Stimulated activated CD4-positive, alpha-beta T cell treated with anti-CD3 and anti-CD28 coated beads, Interleukin-15, amount 100 ng/mL, for 24 hours (primary cell): ENCODE results near the gene NUBP2.

Experiments used
- DNase-seq: peaks from one replicate; pipeline ENCODE4 v3.0.0-alpha.2; 2020

The NUBP2 gene

DNA sequence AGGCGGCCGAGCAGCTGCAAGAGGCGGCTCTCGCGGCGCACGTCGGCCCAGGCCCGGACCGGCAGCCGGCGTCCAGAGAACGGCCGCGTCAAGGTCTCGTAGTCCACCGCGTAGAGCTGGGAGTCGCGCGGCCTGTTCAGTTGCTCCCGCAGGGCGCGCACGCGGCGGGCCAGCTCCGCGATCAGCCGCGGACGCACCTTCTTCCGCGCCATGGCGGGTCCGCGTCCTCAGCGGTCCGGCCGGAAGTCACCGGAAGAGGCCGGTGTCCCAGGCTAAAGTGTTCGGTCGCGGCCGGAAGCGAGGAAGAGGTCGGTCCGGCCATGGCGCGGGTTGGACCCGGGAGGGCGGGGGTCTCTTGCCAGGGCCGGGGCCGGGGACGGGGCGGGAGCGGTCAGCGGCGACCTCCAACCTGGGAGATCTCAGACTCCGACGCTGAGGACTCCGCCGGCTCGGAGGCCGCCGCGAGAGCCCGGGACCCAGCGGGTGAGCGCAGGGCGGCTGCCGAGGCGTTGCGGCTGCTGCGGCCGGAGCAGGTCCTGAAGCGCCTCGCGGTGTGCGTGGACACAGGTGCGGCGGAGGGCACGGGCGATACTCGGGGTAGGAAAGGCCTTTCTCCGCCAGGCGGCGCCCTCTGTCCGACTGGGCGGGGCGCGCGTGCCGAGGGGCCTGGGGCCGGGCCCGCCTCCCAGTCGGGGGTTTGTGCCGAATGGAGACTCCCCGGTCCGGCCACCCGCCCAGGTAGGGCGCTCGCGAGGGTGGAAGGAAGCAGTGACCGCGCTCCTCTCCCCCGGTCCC is 9.7 kb upstream of the NUBP2 start, which contains the start of gene MRPS34:
MRPS34 (minus strand) TSS at position 227 of the 795 bp plus-strand sequence; CDS start at position 212, 15 bp downstream.
- peak; percentile 89 for DNase-seq

- no peak for DNase-seq
These were observed 8.9 kb upstream of the NUBP2 start for GRCh38 chr16:1773703-1774447.

- DNase-seq, result no peak
These were observed 8.3 kb upstream of the NUBP2 start for GRCh38 chr16:1774448-1774780.

DNA sequence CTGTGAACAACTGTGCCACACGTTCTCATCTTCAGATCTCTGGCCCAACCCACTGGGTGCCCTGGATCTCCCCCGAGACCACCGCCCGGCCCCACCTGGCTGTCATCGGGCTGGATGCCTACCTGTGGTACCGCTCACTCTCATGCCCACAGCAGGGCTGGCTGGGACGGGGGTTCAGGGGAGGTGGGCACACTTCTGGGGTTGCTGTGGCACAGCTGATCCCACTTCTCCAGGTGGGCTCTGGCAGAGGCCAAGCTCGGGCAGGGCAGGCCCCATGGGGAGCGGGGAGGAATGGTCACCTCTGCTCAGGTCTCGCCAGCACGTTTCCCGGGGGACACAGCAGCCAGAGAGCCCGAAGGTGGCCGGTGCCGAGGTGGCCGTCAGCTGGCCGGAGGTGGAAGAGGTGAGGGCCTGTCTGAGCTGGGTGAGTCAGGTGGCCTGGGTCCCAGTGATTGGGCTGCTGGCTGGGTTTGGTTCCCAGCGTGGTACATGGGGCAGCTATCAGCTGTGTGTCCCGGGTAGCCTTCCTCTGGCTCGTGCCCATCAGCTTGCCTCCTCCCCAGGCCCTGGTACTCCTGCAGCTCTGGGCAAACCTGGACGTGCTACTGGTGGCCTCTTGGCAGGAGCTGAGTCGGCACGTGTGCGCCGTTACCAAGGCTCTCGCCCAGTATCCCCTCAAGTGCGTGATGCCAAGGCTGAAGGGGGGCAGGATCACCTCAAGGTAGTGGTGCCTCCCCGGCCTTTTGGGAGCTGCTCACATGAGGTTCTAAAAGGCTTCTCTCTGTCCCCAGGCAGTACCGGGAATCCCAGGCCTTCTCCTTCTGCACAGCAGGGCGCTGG is 7.5 kb upstream of the NUBP2 start:
- no peak for DNase-seq

DNA sequence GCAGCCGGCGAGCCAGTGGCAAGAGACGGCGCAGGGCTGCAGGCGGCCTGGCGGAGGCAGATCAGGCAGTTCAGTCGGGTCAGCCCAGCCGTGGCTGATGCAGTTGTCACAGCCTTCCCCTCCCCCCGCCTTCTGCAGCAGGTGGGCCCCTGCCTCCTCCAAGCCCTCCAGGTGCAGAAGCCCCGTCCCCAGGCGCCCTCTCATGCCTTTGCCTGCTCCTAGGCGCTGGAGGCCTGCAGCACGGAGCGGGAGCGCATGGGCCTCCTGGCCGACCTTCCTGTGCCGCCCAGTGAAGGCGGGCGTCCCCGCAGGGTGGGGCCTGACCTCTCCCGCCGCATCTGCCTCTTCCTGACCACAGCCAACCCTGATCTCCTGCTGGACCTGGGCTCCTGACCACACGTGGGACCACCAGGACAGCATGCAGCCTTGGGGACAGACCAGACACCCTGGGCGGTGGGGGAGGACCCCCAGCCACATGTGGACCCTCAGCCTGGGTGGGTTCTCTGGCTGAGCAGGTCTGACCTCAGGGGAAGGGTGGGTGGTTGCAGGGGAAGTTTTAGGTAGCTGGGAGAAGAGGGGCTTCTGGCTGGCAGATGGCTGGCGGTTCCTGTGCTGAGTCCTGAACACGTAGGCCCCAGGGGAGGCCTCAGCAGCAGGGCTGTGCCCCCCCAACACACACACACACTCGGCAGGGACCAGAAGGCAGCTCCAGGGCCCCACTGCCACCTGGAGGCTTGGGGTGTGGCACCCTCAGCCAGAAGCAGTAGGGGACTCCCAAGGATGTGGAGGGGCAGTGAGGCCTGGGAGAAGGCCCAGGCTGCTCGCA is 6.7 kb upstream of the NUBP2 start:
- DNase-seq, result no peak

GRCh38 chr16:1776672-1776955 is 6.1 kb upstream of the NUBP2 start:
- no peak for DNase-seq

- no peak for DNase-seq
These were observed 5.8 kb upstream of the NUBP2 start for GRCh38 chr16:1776991-1777374.

GRCh38 chr16:1777375-1778199 is 5.2 kb upstream of the NUBP2 start:
- DNase-seq, result no peak

DNA sequence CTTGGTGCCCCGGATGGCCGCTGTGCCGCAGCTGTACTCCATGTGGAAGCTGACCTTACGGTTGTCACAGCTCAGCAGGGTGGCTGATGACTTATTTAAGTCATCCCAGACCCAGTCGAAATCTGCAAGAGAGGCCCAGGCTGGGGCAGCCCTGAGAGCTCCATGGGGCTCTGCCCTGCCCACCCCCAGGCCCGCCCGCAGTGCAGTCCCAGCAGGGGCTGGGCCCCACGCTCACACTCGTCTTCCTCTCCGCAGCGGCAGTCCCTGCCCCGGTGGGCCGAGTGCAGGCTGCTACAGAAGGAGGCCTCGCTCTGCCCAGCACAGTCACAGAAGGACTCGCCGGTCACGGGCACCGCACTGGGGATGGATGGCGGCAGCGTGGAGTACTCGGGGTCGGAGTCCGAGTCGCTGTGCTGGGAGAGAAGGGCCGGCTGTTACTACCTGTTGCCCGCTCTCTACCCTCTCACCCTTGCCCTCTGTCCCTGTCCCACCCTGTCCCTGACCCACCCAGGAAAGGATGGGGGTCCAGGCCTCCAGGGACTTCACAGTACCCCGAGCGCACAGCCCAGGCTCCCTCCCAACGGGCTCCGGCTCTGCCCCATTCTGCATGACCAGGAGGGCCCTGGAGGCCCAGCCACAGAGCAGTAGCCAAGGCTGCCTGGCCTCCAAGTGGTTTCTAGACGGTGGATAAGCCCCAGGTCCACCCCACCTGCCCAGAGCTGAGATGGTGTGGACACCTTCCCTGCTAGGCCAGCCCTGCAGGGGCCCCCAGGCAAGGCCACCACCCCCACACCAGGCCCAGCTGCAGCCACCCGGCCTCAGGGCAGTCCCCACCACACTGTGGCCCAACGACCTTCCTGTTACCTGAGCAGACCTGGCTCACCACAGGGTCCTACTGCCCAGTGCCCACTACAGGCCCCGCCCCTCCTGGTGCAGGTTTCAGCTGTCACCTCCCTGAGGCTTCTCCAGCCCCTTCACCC is 4.3 kb upstream of the NUBP2 start:
- no peak for DNase-seq

DNA sequence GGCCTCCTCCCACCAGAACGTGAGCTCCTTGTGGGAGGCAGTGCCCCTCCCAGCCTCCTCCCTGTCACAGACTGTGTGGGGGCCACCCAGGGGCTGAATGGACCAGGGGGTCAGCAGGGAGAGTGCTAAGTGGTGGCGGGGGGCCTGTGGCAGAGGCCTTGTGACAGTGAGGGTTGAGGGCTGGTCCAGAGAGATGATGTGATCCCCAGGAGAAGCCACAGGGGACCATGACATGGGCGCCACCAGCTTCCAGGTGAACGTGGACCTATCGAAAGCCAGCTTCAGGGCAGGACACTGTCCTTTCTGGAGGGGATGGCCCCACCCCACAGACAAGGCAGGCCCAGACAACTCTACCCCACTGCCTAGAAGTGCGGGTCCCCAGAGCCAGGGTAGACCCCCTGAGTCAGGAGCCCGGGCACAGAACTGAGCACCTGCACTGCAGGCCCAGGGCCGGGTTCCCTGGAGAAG is 3.5 kb upstream of the NUBP2 start:
- no peak for DNase-seq

- DNase-seq, result no peak
These were observed 2.8 kb upstream of the NUBP2 start for GRCh38 chr16:1779741-1780676.

DNA sequence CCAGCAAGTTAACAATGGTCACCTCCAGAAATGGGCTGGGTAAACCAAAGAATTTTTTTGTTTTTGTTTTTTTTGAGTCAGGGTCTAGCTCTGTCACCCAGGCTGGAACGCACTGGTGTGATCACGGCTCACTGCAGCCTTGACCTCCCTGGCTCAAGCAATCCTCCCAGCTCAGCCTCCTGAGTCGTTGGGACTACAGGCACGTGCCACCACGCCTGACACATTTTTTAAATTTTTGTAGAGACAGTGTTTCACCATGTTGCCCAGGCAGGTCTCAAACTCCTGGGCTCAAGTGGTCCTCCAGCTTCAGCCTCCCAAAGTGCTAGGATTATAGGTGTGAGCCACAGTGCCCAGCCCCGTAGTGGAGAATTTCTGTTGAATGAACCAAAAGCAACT is 2.1 kb upstream of the NUBP2 start:
- DNase-seq, result no peak

DNA sequence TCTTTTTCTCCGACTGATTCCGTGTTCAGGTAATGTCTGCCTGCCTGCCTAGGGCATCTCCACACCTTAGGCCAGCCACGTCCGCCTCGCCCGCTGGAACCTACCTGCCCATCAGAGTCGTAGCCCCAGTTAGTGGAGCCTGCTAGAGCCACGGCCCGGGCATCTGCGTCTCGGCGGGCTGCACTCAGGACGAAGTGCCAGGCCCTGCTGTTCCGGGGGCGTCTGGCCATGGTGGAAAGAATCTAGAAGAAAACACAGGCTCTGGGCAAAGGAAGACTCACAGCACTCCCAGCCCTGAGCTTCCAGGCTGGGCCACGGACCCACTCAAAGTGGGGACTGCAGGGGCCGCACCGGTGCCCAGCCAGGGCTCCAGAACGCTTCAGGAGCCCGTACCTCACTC is 1.5 kb upstream of the NUBP2 start:
- no peak for DNase-seq

DNA sequence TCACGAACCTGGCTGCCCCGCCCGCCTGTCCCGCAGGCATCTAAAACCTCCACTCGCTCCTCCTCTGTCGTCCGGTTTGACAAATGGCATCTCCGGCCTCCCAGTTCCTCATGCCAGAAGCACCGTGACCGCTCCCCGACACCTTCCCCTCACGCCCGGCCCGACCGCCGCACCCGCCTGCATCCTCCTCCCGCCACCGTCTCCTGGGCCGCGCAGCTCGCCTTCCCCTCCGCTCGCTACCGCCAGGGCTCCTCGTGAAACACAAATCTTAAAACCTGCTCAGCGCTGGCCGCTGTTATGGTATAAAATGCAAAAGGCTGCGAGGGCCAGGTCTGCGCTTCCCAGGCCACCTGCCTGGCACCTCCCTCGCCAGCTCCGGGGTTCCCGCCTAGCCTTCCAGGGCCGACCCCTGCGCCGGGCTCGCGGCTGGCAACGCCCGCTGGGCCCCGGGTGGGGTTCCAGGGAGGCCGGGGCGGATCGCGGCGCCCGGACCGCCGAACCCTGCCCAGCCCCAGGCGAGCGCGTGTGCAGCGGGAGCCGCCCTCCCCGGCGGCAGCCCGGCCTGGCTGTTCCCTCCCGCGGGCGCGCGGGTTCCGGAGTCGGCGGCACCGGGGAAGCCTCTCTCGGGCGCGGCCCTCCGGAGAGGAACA is 877 bp upstream of the NUBP2 start:
- DNase-seq, result peak; percentile 42

DNA sequence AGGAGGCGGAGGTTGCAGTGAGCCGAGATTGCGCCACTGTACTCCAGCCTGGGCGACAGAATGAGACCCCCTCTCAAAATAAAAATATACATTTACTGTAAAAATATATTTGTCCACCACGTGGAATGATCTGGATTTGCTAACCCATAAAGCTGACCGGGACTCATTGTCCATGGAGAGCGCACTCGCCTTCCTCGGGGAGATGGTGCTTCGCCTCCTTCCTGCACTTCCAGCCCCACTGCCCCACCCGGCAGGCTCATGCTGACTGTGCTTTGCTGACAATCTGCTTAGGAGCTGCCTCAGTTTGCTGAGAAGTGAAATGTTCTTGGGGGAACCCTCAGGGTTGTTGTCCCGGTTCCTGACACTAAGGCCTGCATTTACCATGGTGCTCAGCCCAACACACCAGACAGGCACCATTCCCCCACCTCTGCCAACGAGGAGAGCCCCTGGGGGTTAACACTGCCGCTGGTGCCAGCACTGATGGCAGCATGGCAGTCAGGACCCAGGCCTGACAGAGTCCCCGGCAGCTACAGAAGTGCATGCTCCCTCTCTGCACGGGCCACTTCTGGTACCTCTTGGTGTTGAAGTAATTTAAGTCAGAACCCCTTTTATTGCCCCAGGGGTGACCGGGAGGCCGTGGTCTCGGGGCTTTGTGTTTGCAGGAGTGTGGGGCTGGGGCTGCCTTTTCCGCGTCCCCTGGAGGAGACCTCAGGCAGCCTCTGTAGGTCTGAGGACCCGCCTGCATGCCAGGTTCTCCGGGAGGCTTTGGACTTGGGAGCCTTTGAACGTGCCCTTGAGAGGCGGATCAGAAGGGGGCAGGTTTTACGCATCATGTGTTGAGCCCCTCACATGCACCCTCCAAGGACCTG is 2.5 kb downstream of the NUBP2 start:
- no peak for DNase-seq

GRCh38 chr16:1785846-1786170 is 3.0 kb downstream of the NUBP2 start:
- DNase-seq, result no peak

- DNase-seq, result peak; percentile 1
These were observed 3.7 kb downstream of the NUBP2 start for GRCh38 chr16:1786242-1787055.
